BJ (cell line): ENCODE results near the gene ACADS. TPM values are rescaled to one million over a fixed set of nuclear protein-coding genes. Genes with fewer than 3 reads are reported as not detected.

Experiments used
- CTCF ChIA-PET: fragments of 350-600 bp; formaldehyde crosslinking; extraction: SDS; loops from one replicate; lab custom pipeline; 2021; ENCODE audit warnings: antibody characterized with exemption, inconsistent platforms; lab: Yijun Ruan, JAX
- POLR2A ChIA-PET: fragments of 300-600 bp; sonication (Branson Sonifier 250); formaldehyde crosslinking; extraction: SDS; loops from one replicate; lab custom pipeline; 2021; ENCODE audit warnings: antibody characterized with exemption; lab: Charles Lee
- DNase-seq: peaks from one replicate; pipeline ENCODE4 v3.0.0-alpha.2; 2011; ENCODE audit warnings: low read depth
- H3K27me3 ChIP-seq: 2 replicates; pipeline ENCODE4 v1.6.0; 2011; ENCODE audit warnings: low read length; ENCODE audit not compliant: control insufficient read depth, insufficient read depth
- H3K36me3 ChIP-seq: 2 replicates; pipeline ENCODE4 v1.5.1; 2011; ENCODE audit warnings: low read length; ENCODE audit not compliant: control insufficient read depth, insufficient read depth
- H3K4me3 ChIP-seq: 2 replicates; pipeline ENCODE4 v1.5.1; 2011; ENCODE audit warnings: low read depth, mild to moderate bottlenecking, control low read depth, low read length
- CTCF ChIP-seq: IDR thresholded peaks from 2 replicates; pipeline ENCODE4 v1.5.1; 2011; ENCODE audit warnings: low read depth, mild to moderate bottlenecking, control low read depth, inconsistent platforms, low read length, moderate library complexity; ENCODE audit not compliant: insufficient read depth
- polyA plus RNA-seq: library from polyadenylated mRNA; depleted of rRNA; stranded (reverse); fragments of >200 nt; gene quantifications from 2 replicates; pipeline ENCODE4 v1.2.3, GENCODE V29; 2011

Gene ACADS
- polyA plus RNA-seq, 1 experiment = 11.9 TPM

- ChIA-PET POLR2A (no interaction called here), CTCF (interaction anchor here (1.1 to 2.5 kb wide), 3 partner anchors 18 to 41 kb away, joined by 3 to 8 read pairs (median 5); partner anchors contain the start of gene UNC119B)
- no peaks in the 10 kb centered on the region for H3K36me3 ChIP-seq
- no peaks in the 10 kb centered on the region for H3K27me3 ChIP-seq
- no peak for TF ChIP-seq CTCF
- peak overlapping the region; percentile 79 for H3K4me3 ChIP-seq
- no peak for DNase-seq
Observed at GRCh38 chr12:120687578-120688289, 37.9 kb upstream of the ACADS start.

- peak overlapping the region; percentile 79 for H3K4me3 ChIP-seq
- CTCF ChIA-PET = interaction anchor here (1.1 to 2.5 kb wide), 2 partner anchors 23 to 42 kb away, joined by 5 to 8 read pairs; partner anchors contain the start of gene UNC119B
- DNase-seq = no peak
Observed at GRCh38 chr12:120688527-120689071, 37.0 kb upstream of the ACADS start.

GRCh38 chr12:120689397-120690082 is 36.1 kb upstream of the ACADS start:
- DNase-seq = no peak
- Histone ChIP-seq H3K4me3 (no peak overlapping the region), H3K36me3 (no peaks in the 10 kb centered on the region; the same call in none of the 2 replicates), H3K27me3 (no peaks in the 10 kb centered on the region)
- POLR2A ChIA-PET = no interaction called here
- CTCF ChIA-PET = interaction anchor here (0.6 to 2.5 kb wide), 3 partner anchors 22 to 43 kb away, joined by 5 to 8 read pairs (median 5); partner anchors contain the start of gene UNC119B
- TF ChIP-seq CTCF = no peak

More at GRCh38 chr12:120688527-120689071, 37.0 kb upstream of the ACADS start:
- Histone ChIP-seq H3K27me3 (no peaks in the 10 kb centered on the region), H3K36me3 (no peaks in the 10 kb centered on the region)
- TF ChIP-seq CTCF = no peak
- POLR2A ChIA-PET = no interaction called here

- POLR2A ChIA-PET = no interaction called here
- Histone ChIP-seq H3K4me3 (no peak overlapping the region), H3K36me3 (peaks cover 3% of the 10 kb centered on the region), H3K27me3 (no peaks in the 10 kb centered on the region)
- no peak for DNase-seq
- TF ChIP-seq CTCF = no peak
- CTCF ChIA-PET = interaction anchor here (0.6 kb wide), 1 partner anchor 40 kb away, joined by 5 read pairs; no protein-coding TSS in a partner anchor
Observed at GRCh38 chr12:120690083-120690450, 35.6 kb upstream of the ACADS start.

GRCh38 chr12:120690978-120691377 is 34.6 kb upstream of the ACADS start:
- ChIA-PET POLR2A (no interaction called here), CTCF (interaction anchor here (1.3 kb wide), 1 partner anchor 42 kb away, joined by 3 read pairs; no protein-coding TSS in a partner anchor)
- Histone ChIP-seq H3K4me3 (no peak overlapping the region), H3K27me3 (no peaks in the 10 kb centered on the region), H3K36me3 (peaks cover 6% of the 10 kb centered on the region)
- TF ChIP-seq CTCF = no peak
- DNase-seq = no peak
